HL-60 (cell line): ENCODE results near the gene SPON1.

ENCODE experiments used
- DNase-seq, 2 experiments: peaks; one replicate each; pipeline ENCODE4 v3.0.0-alpha.2; 2010 to 2020; ENCODE audit warnings: low read depth in 1 of 2, low spot score in 1 of 2
- H3K27ac ChIP-seq: fragments of 250-450 bp; sonication (Bioruptor Pico); replicated peaks from 2 replicates; pipeline ENCODE4 v1.5.1; 2020; ENCODE audit warnings: mild to moderate bottlenecking, moderate library complexity
- H3K27me3 ChIP-seq: fragments of 250-450 bp; sonication (Bioruptor Pico); 2 replicates; pipeline ENCODE4 v1.5.1; 2021; ENCODE audit warnings: mild to moderate bottlenecking, moderate library complexity; ENCODE audit not compliant: insufficient read depth, poor library complexity, severe bottlenecking
- H3K4me3 ChIP-seq: replicated peaks from 2 replicates; pipeline ENCODE4 v1.5.1; 2011; ENCODE audit warnings: mild to moderate bottlenecking, control low read depth, low read length; ENCODE audit not compliant: insufficient read depth
- GABPA ChIP-seq: IDR thresholded peaks from 2 replicates; pipeline ENCODE4 v1.6.1; 2012; ENCODE audit warnings: low read depth
- POLR2AphosphoS5 ChIP-seq: IDR thresholded peaks from 2 replicates; pipeline ENCODE4 v1.6.1; 2012; ENCODE audit warnings: low read depth
- SPI1 ChIP-seq: IDR thresholded peaks from 2 replicates; pipeline ENCODE4 v1.6.1; 2012; ENCODE audit warnings: low read depth, mild to moderate bottlenecking, borderline replicate concordance
- TF ChIP-seq, protein P1 (sequence below): IDR thresholded peaks from one replicate; pipeline ENCODE4 v1.5.1; 2011; ENCODE audit warnings: low read length, control low read depth, inconsistent platforms; ENCODE audit not compliant: insufficient read depth
- TF ChIP-seq, protein P2 (sequence below): IDR thresholded peaks from 2 replicates; pipeline ENCODE4 v1.6.1; 2012; ENCODE audit warnings: low read depth; ENCODE audit not compliant: insufficient replicate concordance

Gene SPON1

DNA sequence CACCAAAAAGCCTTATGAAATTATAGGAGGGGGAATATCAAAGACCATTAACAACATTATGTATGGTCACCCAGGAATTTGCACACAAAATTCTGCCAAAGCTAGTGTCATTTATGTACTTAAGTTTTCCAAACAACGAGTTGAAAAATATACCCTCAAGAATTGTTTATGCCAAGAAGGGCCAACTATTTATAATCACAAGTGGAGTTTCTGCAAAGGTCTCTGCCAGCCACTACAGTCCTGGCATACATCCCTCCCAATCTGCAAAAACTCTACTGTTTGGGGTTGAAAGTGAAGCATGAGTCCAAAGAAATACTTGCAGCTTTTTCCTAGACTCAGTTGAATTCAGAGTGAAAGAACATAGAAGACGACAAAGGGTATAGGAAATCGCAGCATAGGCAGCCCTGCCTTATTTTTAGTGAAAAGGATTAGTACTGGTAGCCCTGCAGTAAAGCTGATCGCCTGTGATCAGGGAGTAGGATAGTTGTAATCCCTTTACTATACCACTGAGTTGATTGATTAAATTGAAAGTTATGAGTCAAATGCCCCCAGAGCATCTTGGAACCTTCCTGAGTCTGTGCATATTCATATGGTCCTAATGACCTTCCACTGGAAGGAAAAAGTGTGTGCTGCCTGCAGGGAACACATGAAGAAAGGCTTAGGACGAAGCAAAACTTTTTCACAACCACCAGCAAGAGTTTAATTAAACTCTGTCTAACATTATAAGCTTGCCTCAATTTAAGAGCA, 144.0 kb downstream of the SPON1 start:
- Histone ChIP-seq H3K27ac (no peak overlapping the region), H3K4me3 (no peak overlapping the region), H3K27me3 (peaks cover 3% of the 10 kb centered on the region)
- DNase-seq: no peak
- TF ChIP-seq, protein P1, sequence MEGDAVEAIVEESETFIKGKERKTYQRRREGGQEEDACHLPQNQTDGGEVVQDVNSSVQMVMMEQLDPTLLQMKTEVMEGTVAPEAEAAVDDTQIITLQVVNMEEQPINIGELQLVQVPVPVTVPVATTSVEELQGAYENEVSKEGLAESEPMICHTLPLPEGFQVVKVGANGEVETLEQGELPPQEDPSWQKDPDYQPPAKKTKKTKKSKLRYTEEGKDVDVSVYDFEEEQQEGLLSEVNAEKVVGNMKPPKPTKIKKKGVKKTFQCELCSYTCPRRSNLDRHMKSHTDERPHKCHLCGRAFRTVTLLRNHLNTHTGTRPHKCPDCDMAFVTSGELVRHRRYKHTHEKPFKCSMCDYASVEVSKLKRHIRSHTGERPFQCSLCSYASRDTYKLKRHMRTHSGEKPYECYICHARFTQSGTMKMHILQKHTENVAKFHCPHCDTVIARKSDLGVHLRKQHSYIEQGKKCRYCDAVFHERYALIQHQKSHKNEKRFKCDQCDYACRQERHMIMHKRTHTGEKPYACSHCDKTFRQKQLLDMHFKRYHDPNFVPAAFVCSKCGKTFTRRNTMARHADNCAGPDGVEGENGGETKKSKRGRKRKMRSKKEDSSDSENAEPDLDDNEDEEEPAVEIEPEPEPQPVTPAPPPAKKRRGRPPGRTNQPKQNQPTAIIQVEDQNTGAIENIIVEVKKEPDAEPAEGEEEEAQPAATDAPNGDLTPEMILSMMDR: no peak
- TF ChIP-seq, protein P2, sequence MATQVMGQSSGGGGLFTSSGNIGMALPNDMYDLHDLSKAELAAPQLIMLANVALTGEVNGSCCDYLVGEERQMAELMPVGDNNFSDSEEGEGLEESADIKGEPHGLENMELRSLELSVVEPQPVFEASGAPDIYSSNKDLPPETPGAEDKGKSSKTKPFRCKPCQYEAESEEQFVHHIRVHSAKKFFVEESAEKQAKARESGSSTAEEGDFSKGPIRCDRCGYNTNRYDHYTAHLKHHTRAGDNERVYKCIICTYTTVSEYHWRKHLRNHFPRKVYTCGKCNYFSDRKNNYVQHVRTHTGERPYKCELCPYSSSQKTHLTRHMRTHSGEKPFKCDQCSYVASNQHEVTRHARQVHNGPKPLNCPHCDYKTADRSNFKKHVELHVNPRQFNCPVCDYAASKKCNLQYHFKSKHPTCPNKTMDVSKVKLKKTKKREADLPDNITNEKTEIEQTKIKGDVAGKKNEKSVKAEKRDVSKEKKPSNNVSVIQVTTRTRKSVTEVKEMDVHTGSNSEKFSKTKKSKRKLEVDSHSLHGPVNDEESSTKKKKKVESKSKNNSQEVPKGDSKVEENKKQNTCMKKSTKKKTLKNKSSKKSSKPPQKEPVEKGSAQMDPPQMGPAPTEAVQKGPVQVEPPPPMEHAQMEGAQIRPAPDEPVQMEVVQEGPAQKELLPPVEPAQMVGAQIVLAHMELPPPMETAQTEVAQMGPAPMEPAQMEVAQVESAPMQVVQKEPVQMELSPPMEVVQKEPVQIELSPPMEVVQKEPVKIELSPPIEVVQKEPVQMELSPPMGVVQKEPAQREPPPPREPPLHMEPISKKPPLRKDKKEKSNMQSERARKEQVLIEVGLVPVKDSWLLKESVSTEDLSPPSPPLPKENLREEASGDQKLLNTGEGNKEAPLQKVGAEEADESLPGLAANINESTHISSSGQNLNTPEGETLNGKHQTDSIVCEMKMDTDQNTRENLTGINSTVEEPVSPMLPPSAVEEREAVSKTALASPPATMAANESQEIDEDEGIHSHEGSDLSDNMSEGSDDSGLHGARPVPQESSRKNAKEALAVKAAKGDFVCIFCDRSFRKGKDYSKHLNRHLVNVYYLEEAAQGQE: no peak
- TF ChIP-seq GABPA: no peak

DNA sequence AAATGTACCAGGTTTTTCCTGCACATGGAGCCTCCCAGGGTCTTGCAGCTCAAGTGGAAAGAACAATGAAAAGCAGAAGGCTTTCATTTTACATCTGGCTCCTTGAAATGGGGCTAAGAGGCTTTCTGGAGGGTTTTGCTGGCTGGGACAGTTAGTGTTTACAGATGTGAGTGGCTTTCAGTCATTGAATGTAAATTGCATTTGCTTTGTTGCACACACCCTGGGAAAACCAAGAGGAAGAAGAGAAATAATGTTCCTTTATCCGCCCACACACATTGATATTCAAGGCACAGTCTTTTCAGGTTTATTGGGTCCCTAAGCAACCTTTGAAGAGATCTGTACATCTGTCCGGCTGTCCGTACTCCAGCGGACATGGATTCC, 144.5 kb downstream of the SPON1 start:
- Histone ChIP-seq H3K27me3 (peaks cover 3% of the 10 kb centered on the region), H3K27ac (no peak overlapping the region), H3K4me3 (no peak overlapping the region)
- DNase-seq: no peak
- TF ChIP-seq SPI1 (no peak), POLR2AphosphoS5 (no peak), GABPA (no peak)

DNA sequence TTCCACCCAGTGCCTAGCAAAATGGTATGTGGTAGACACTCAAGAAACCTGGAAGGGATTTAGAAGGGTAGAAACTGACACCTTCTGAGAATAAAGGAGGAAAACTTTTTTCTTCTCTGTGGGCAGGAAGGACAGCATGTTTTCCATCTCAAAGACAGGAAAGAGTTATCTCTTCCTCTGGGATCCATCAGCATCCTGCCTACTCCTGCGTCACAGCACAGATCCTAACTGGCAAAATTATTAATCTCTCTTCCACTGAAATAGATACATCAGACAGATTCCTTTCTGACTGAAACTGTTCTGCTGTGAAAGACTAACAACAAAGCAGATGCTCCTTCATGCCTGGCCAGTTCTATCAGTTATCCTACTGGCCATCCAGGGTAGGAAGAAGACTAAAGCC, 147.2 kb downstream of the SPON1 start:
- Histone ChIP-seq H3K27ac (no peak overlapping the region), H3K4me3 (no peak overlapping the region), H3K27me3 (peaks cover 3% of the 10 kb centered on the region)
- TF ChIP-seq, protein P2: no peak
- TF ChIP-seq POLR2AphosphoS5 (no peak), GABPA (no peak), SPI1 (no peak)
- TF ChIP-seq, protein P1: no peak
- DNase-seq: no peak

DNA sequence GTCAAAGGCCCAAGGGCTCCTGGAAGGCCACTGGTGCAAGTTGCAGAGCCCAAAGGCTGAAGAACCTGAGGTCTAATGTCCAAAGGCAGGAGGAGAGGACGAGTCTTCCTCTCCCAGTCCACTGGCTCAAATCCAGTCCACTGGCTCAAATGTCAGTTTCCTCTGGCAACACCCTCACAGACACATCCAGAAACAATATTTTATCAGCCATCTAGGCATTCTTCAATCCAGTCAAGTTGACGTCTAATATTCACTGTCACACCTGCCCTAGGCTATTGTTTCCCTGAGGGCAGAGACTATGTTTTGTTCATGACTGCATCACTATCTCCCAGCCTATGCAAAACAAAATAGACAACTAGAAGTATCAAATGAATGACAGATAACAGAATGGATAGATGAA, 148.1 kb downstream of the SPON1 start:
- DNase-seq: no peak
- H3K27me3 ChIP-seq: peaks cover 3% of the 10 kb centered on the region
- H3K27ac ChIP-seq: no peak overlapping the region
- H3K4me3 ChIP-seq: no peak overlapping the region
- TF ChIP-seq POLR2AphosphoS5 (no peak), SPI1 (no peak), GABPA (no peak)
- TF ChIP-seq, protein P1: no peak
- TF ChIP-seq, protein P2: no peak
